DND-41 (cell line): ENCODE data around the gene DNPH1.

Experiments
- EZH2 ChIP-seq: IDR thresholded peaks from 3 replicates; pipeline ENCODE4 v1.6.1; 2012; ENCODE audit warnings: borderline replicate concordance, low read depth, mild to moderate bottlenecking, moderate library complexity, low read length, inconsistent platforms; ENCODE audit not compliant: severe bottlenecking
- TF ChIP-seq, protein P1 (sequence below): IDR thresholded peaks from 2 replicates; pipeline ENCODE4 v1.5.1; 2012; ENCODE audit warnings: borderline replicate concordance, low read length, moderate library complexity, mild to moderate bottlenecking; ENCODE audit not compliant: poor library complexity, severe bottlenecking; ENCODE audit errors: extremely low read depth

- TF ChIP-seq, protein P1, sequence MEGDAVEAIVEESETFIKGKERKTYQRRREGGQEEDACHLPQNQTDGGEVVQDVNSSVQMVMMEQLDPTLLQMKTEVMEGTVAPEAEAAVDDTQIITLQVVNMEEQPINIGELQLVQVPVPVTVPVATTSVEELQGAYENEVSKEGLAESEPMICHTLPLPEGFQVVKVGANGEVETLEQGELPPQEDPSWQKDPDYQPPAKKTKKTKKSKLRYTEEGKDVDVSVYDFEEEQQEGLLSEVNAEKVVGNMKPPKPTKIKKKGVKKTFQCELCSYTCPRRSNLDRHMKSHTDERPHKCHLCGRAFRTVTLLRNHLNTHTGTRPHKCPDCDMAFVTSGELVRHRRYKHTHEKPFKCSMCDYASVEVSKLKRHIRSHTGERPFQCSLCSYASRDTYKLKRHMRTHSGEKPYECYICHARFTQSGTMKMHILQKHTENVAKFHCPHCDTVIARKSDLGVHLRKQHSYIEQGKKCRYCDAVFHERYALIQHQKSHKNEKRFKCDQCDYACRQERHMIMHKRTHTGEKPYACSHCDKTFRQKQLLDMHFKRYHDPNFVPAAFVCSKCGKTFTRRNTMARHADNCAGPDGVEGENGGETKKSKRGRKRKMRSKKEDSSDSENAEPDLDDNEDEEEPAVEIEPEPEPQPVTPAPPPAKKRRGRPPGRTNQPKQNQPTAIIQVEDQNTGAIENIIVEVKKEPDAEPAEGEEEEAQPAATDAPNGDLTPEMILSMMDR = no peak
- TF ChIP-seq EZH2 = no peak
Measured at GRCh38 chr6:43258180-43258579, 28.9 kb upstream of the DNPH1 start.
